Measurements from ENCODE around the gene CCNO. TPM values are rescaled to one million over a fixed set of nuclear protein-coding genes. Genes with fewer than 3 reads are reported as not detected.

CCNO gene
- total RNA-seq, 1 donor from 2014 or later = 0.19 TPM

DNA sequence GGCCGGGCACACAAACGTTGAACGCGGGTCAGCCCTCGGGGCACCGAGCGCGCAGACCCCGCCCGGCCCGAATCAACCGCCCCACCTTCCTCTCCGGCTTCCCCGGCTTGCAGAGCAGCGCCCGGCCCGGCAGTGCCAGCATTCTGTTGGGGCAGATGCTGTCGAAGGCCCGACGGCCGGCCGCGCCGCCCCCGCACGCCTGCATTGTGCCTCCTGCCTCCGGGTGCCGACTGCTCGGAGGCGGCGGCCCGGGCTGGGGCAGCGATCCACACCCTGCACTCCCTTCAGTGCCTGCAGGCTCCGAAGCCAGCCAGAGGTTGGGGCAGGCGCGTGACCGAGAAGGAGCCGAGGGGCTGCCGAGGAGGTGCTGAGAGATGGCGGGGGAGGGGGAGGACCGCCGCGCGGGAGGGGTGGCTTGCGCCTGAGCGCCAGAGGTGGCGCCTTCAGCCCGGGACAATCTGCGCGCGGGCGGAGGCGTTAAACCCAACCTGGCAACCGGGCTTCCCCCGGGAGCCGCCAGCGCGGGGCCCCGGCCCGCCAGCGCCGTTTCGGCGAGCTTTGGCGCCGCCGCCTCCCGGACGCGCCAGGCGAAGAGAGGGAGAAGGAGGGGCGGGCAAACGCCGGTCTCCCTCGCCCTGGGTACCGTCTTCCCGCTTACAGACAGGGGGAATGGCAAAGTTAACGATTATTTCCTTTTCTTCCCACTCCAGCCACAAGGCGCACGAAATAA lies 6.3 kb downstream of the CCNO start, which contains the start of gene MCIDAS:
TSS of gene MCIDAS (minus strand) at position 382 of the 730 bp plus-strand sequence. CDS start at position 205, 177 bp downstream.
- peak; percentile 45 for DNase-seq (ENCODE audit: low spot score, unreplicated experiment)
- H3K36me3 Mint-ChIP-seq (ENCODE audit: insufficient read depth) = no peaks in the 10 kb centered on the region
- TF ChIP-seq, protein P1, sequence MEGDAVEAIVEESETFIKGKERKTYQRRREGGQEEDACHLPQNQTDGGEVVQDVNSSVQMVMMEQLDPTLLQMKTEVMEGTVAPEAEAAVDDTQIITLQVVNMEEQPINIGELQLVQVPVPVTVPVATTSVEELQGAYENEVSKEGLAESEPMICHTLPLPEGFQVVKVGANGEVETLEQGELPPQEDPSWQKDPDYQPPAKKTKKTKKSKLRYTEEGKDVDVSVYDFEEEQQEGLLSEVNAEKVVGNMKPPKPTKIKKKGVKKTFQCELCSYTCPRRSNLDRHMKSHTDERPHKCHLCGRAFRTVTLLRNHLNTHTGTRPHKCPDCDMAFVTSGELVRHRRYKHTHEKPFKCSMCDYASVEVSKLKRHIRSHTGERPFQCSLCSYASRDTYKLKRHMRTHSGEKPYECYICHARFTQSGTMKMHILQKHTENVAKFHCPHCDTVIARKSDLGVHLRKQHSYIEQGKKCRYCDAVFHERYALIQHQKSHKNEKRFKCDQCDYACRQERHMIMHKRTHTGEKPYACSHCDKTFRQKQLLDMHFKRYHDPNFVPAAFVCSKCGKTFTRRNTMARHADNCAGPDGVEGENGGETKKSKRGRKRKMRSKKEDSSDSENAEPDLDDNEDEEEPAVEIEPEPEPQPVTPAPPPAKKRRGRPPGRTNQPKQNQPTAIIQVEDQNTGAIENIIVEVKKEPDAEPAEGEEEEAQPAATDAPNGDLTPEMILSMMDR (IDR thresholded peaks at IDR 0.05; ENCODE audit: unreplicated experiment) = peak; percentile 23
- peaks cover 12% of the 10 kb centered on the region for H3K4me1 Mint-ChIP-seq (ENCODE audit: low read depth)
- H3K27me3 Mint-ChIP-seq = peaks cover 91% of the 10 kb centered on the region
- peak within 1 kb of the TSS; percentile 48 for H3K4me3 Mint-ChIP-seq (ENCODE audit: low read depth)
- H3K9me3 Mint-ChIP-seq (ENCODE audit: low read depth) = no peaks in the 10 kb centered on the region
- H3K27ac Mint-ChIP-seq = no peak within 1 kb of the TSS

DNA sequence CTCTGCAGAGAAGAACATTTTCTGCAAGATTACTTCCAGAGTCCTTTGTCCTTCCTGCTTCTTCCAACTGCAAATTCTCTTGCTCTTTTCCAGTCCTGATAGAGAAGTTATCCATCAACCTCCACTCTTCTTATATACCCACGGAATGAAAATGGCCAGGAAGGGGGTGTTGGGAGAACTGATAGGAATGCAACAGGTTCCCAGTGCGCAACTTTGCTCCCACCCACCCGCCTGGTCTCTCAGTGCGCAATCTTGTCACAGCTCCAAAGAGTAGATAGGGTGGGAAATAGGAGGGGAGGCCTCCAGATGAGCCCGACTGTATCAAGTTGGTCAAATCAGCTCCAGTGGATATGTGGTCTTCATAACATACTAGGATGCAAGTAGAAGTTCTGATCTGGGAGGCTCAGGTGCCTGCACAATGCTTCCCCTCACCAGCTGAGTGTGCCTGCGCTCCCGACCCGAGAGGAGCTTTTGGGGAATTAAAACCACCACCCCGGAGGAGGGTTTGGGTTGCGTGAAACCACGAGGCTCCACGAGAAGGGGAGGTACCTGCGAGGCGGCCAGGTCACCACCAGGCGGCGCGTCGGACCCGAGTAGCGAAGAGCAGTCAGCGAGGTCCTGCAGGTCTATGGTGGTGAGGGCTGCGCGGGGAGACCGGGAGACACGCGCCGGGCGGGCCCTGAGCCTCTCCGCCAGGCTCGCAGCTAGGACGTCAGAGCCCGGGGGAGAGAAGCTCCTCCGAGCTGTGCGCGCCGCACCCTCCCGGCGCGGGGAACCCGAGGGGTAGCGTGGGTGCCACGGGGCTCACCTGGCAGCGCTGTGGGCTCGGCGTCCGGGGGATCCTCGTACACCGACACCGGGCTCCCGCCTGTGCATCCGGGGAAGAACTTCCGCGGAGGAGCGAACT lies 7.1 kb downstream of the CCNO start:
- peak overlapping the region; percentile 37 for H3K4me3 Mint-ChIP-seq (ENCODE audit: low read depth)
- DNase-seq (ENCODE audit: low spot score, unreplicated experiment) = peak; percentile 71
- no peak overlapping the region for H3K27ac Mint-ChIP-seq
- TF ChIP-seq, protein P1 (IDR thresholded peaks at IDR 0.05; ENCODE audit: unreplicated experiment) = peak; percentile 80
- no peaks in the 10 kb centered on the region for H3K36me3 Mint-ChIP-seq (ENCODE audit: insufficient read depth)
- H3K9me3 Mint-ChIP-seq (ENCODE audit: low read depth) = no peaks in the 10 kb centered on the region
- H3K4me1 Mint-ChIP-seq (ENCODE audit: low read depth) = peaks cover 9% of the 10 kb centered on the region
- peaks cover 90% of the 10 kb centered on the region for H3K27me3 Mint-ChIP-seq

DNA sequence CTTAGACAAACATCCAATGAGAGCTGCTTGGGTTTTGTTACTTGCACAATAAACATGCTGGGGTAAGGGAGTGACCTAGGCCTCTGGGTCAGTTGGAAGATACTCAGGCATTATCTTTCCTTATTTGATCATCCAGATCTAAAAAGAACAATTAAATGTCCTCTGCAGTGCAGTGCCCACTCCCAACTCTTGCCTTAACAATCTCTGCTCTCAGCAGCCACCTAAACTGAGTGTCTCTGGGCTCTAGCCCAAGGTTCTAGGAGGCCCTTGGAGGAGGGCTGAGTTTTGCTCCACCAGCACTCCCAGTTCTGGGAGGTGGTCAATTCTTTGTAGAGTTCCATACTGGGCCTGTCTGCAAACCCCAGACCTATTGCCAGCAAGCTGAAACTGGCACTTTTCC lies 8.1 kb downstream of the CCNO start:
- no peak overlapping the region for H3K27ac Mint-ChIP-seq
- H3K27me3 Mint-ChIP-seq = peaks cover 90% of the 10 kb centered on the region
- TF ChIP-seq, protein P1 (IDR thresholded peaks at IDR 0.05; ENCODE audit: unreplicated experiment) = no peak
- no peaks in the 10 kb centered on the region for H3K9me3 Mint-ChIP-seq (ENCODE audit: low read depth)
- DNase-seq (ENCODE audit: low spot score, unreplicated experiment) = no peak
- no peak overlapping the region for H3K4me3 Mint-ChIP-seq (ENCODE audit: low read depth)
- H3K4me1 Mint-ChIP-seq (ENCODE audit: low read depth) = peaks cover 9% of the 10 kb centered on the region
- H3K36me3 Mint-ChIP-seq (ENCODE audit: insufficient read depth) = no peaks in the 10 kb centered on the region

DNA sequence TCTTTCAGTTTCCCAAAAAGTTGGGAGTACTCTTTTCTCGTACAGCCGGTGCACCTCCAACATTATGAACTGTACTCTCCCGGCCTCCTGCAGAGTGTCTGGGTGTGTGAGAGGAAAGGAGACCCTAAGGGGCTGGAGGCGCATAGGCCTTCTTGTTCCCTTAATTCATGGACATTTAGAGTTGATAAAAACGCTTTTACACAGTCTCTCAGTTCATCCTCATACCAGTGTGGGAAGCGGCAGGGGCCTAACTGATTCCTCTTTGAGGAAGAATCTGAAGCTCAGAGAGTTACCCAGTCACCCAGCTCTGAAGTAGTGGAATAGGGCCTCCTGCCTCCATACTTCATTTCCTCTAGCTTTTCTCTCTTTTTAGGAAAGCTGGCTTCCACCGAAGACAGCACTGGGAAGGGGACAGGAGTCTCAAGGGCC lies 9.6 kb downstream of the CCNO start:
- H3K4me1 Mint-ChIP-seq (ENCODE audit: low read depth) = peaks cover 13% of the 10 kb centered on the region
- DNase-seq (ENCODE audit: low spot score, unreplicated experiment) = no peak
- TF ChIP-seq, protein P1 (IDR thresholded peaks at IDR 0.05; ENCODE audit: unreplicated experiment) = no peak
- H3K27ac Mint-ChIP-seq = no peak overlapping the region
- H3K4me3 Mint-ChIP-seq (ENCODE audit: low read depth) = no peak overlapping the region
- H3K27me3 Mint-ChIP-seq = peaks cover 83% of the 10 kb centered on the region
- no peaks in the 10 kb centered on the region for H3K9me3 Mint-ChIP-seq (ENCODE audit: low read depth)
- no peaks in the 10 kb centered on the region for H3K36me3 Mint-ChIP-seq (ENCODE audit: insufficient read depth)
